Endothelial cell of umbilical vein (primary cell): ENCODE measurements around the gene ZNF263.

Experiments used
- CTCF ChIP-seq, 2 donors: IDR thresholded peaks; 1 replicate in 1 of 2; 2 replicates in 1 of 2; pipeline ENCODE4 v1.5.1; 2011; ENCODE audit warnings: low read length in 2 of 2, mild to moderate bottlenecking in 2 of 2, moderate library complexity in 2 of 2, control low read depth in 1 of 2, inconsistent platforms in 1 of 2, low read depth in 1 of 2; ENCODE audit not compliant: insufficient read depth in 1 of 2; ENCODE audit errors: extremely low read depth in 1 of 2
- EZH2 ChIP-seq: IDR thresholded peaks from 2 replicates; pipeline ENCODE4 v1.6.1; 2012; ENCODE audit warnings: borderline replicate concordance, low read depth, mild to moderate bottlenecking, moderate library complexity, low read length, inconsistent platforms; ENCODE audit not compliant: severe bottlenecking
- FOS ChIP-seq: IDR thresholded peaks from 2 replicates; pipeline ENCODE4 v1.6.1; 2011; ENCODE audit warnings: mild to moderate bottlenecking, low read length, moderate library complexity, borderline replicate concordance; ENCODE audit not compliant: insufficient read depth
- GATA2 ChIP-seq: IDR thresholded peaks from 2 replicates; pipeline ENCODE4 v1.7.0; 2011; ENCODE audit warnings: low read depth, mild to moderate bottlenecking, moderate library complexity, mixed read lengths, low read length; ENCODE audit not compliant: insufficient read length, insufficient read depth
- JUN ChIP-seq: IDR thresholded peaks from 2 replicates; pipeline ENCODE4 v1.6.1; 2011; ENCODE audit warnings: borderline replicate concordance, low read depth; ENCODE audit not compliant: insufficient read length, insufficient read depth
- MAX ChIP-seq: IDR thresholded peaks from 2 replicates; pipeline ENCODE4 v1.6.1; 2011; ENCODE audit not compliant: insufficient read depth, insufficient read length
- MYC ChIP-seq: IDR thresholded peaks from one replicate; pipeline ENCODE4 v1.6.1; 2011; ENCODE audit warnings: mild to moderate bottlenecking, low read depth, low read length
- POLR2A ChIP-seq: IDR thresholded peaks from 2 replicates; pipeline ENCODE4 v1.6.1; 2012; ENCODE audit warnings: low read depth, mild to moderate bottlenecking, control low read depth, low read length
- POLR2AphosphoS5 ChIP-seq: IDR thresholded peaks from 2 replicates; pipeline ENCODE4 v1.6.1; 2012; ENCODE audit warnings: low read depth, mild to moderate bottlenecking, control low read depth, low read length, moderate library complexity; ENCODE audit not compliant: insufficient read depth

DNA sequence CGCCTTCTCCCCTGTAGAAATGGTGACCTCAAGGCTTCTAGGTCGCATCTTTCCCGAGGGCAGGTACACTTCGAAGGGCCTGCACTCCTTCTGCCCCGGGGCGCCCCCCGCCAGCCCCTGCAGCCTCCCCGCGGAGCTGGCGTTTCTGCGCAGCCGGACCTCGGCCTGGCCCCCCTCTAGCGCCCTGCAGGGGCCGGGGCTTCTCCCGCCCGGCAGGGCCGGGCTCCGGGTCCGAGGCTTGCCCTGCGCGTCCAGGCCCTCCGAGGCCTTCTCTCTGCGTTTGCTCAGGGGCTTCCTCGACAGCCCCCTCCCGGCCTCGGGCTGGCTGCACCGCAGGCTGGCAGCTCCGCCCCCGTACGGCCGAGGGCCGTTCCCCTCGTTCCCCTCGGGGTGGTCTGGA is 29.0 kb upstream of the ZNF263 start:
- TF ChIP-seq CTCF (IDR thresholded peaks at IDR 0.05; ENCODE audit: extremely low read depth in 1 of 2, insufficient read depth in 1 of 2, low read depth in 1 of 2, low read length in 2 of 2), result no peak
- no peak for TF ChIP-seq JUN
- no peak for TF ChIP-seq MAX
- TF ChIP-seq POLR2A, result no peak
- TF ChIP-seq POLR2AphosphoS5, result no peak
- TF ChIP-seq EZH2, result no peak
- no peak for TF ChIP-seq FOS
- no peak for TF ChIP-seq GATA2
- no peak for TF ChIP-seq MYC
